Vagina (tissue), 2 donors: Measurements from ENCODE around the gene ZNF219. TPM values are rescaled to one million over a fixed set of nuclear protein-coding genes. Genes with fewer than 3 reads are reported as not detected.

Experiments used
- DNase-seq, 2 donors: peaks; one replicate each; pipeline ENCODE4 v3.0.0-alpha.2; 2017; ENCODE audit errors: extremely low spot score in 2 of 2
- H3K27ac ChIP-seq: fragments of 200-600 bp; sonication (generic); one replicate; pipeline ENCODE4 v1.5.1; 2019
- H3K27me3 ChIP-seq: fragments of 200-600 bp; sonication (generic); one replicate; pipeline ENCODE4 v1.5.1; 2019
- H3K36me3 ChIP-seq, 2 donors: fragments of 200-600 bp; sonication (generic); one replicate each; pipeline ENCODE4 v1.5.1; 2017 to 2019
- H3K4me1 ChIP-seq: fragments of 200-600 bp; sonication (generic); one replicate; pipeline ENCODE4 v1.5.1; 2019
- H3K4me3 ChIP-seq, 2 donors: fragments of 200-600 bp; sonication (generic); 1 replicate in 1 of 2; 2 replicates in 1 of 2; pipeline ENCODE4 v1.5.1; 2016 to 2019
- H3K9me3 ChIP-seq: fragments of 200-600 bp; sonication (generic); one replicate; pipeline ENCODE4 v1.5.1; 2019
- CTCF ChIP-seq, 3 experiments: fragments of 450-650 bp in 2 of 3; fragments of 200-600 bp in 1 of 3; sonication (generic) in 1 of 3; IDR thresholded peaks; one replicate each; pipeline ENCODE4 v1.5.1; 2017 to 2019; ENCODE audit warnings: antibody characterized with exemption in 3 of 3, mild to moderate bottlenecking in 2 of 3, moderate library complexity in 2 of 3
- POLR2A ChIP-seq, 2 donors: fragments of 450-650 bp; IDR thresholded peaks; one replicate each; pipeline ENCODE4 v1.6.1; 2017; ENCODE audit warnings: antibody characterized with exemption in 2 of 2, mild to moderate bottlenecking in 2 of 2, moderate library complexity in 2 of 2
- POLR2AphosphoS5 ChIP-seq, 2 donors: sonication (generic); formaldehyde crosslinking; IDR thresholded peaks; one replicate each; pipeline ENCODE4 v1.9.0; 2017; ENCODE audit warnings: antibody characterized with exemption in 2 of 2, mild to moderate bottlenecking in 2 of 2, low read depth in 1 of 2; ENCODE audit not compliant: insufficient read depth in 1 of 2
- intact Hi-C: fragments of 100-400 bp; cut with DNase I; formaldehyde crosslinking; loops from one replicate; pipeline ENCODE4 v1.15.1; 2023
- total RNA-seq: library from RNA; depleted of rRNA; stranded (reverse); fragments of >200 nt; gene quantifications from one replicate; pipeline ENCODE4 v1.2.3, GENCODE V29; 2016

Gene ZNF219
- total RNA-seq, 1 donor from 2014 or later: 69.2 TPM

GRCh38 chr14:21084998-21085853 is 13.2 kb downstream of the ZNF219 start:
- Histone ChIP-seq H3K9me3 (no peaks in the 10 kb centered on the region), H3K27me3 (no peaks in the 10 kb centered on the region), H3K4me3 (no peak overlapping the region), H3K27ac (no peak overlapping the region), H3K4me1 (peaks cover 6% of the 10 kb centered on the region), H3K36me3 (peaks cover 0 to 66% of the 10 kb centered on the region in 2 donors)
- peak in 1 of 2 donors; percentile 85 for DNase-seq
- intact Hi-C loops: no loop called here
- TF ChIP-seq CTCF (IDR thresholded peaks at IDR 0.05): no peak
- TF ChIP-seq POLR2AphosphoS5 (IDR thresholded peaks at IDR 0.05; ENCODE audit: insufficient read depth in 1 of 2, low read depth in 1 of 2): no peak
- no peak for TF ChIP-seq POLR2A (IDR thresholded peaks at IDR 0.05)

GRCh38 chr14:21084396-21084795 is 14.1 kb downstream of the ZNF219 start:
- no peak for DNase-seq
- intact Hi-C loops: no loop called here
- no peak overlapping the region for H3K4me3 ChIP-seq
- peaks cover 0 to 66% of the 10 kb centered on the region in 2 donors for H3K36me3 ChIP-seq
- no peaks in the 10 kb centered on the region for H3K27me3 ChIP-seq
- TF ChIP-seq POLR2A (IDR thresholded peaks at IDR 0.05): no peak
- no peak for TF ChIP-seq POLR2AphosphoS5 (IDR thresholded peaks at IDR 0.05; ENCODE audit: insufficient read depth in 1 of 2, low read depth in 1 of 2)
- no peak for TF ChIP-seq CTCF (IDR thresholded peaks at IDR 0.05)
- H3K4me1 ChIP-seq: peaks cover 6% of the 10 kb centered on the region
- no peaks in the 10 kb centered on the region for H3K9me3 ChIP-seq
- H3K27ac ChIP-seq: no peak overlapping the region

GRCh38 chr14:21083565-21084325 is 14.7 kb downstream of the ZNF219 start:
- no peak for DNase-seq
- intact Hi-C loops: no loop called here
- Histone ChIP-seq H3K27ac (no peak overlapping the region), H3K36me3 (peaks cover 0 to 73% of the 10 kb centered on the region in 2 donors), H3K9me3 (no peaks in the 10 kb centered on the region), H3K27me3 (no peaks in the 10 kb centered on the region), H3K4me1 (peaks cover 6% of the 10 kb centered on the region), H3K4me3 (no peak overlapping the region)
- TF ChIP-seq POLR2A (IDR thresholded peaks at IDR 0.05): no peak
- no peak for TF ChIP-seq CTCF (IDR thresholded peaks at IDR 0.05)
- TF ChIP-seq POLR2AphosphoS5 (IDR thresholded peaks at IDR 0.05; ENCODE audit: insufficient read depth in 1 of 2, low read depth in 1 of 2): no peak

- no peak for DNase-seq
- Histone ChIP-seq H3K27ac (no peak overlapping the region), H3K27me3 (no peaks in the 10 kb centered on the region), H3K4me3 (no peak overlapping the region), H3K9me3 (no peaks in the 10 kb centered on the region), H3K36me3 (peaks cover 0 to 83% of the 10 kb centered on the region in 2 donors), H3K4me1 (peaks cover 6% of the 10 kb centered on the region)
- no peak for TF ChIP-seq POLR2AphosphoS5 (IDR thresholded peaks at IDR 0.05; ENCODE audit: insufficient read depth in 1 of 2, low read depth in 1 of 2)
- no peak for TF ChIP-seq CTCF (IDR thresholded peaks at IDR 0.05)
- TF ChIP-seq POLR2A (IDR thresholded peaks at IDR 0.05): no peak
- intact Hi-C loops: no loop called here
Observed at GRCh38 chr14:21081521-21082142, 16.8 kb downstream of the ZNF219 start.
